ENCODE results near the gene DHX9.

The DHX9 gene

GRCh38 chr1:182842265-182842664 lies 3.1 kb downstream of the DHX9 start:
- DNase-seq: no peak

GRCh38 chr1:182845379-182845778 lies 6.2 kb downstream of the DHX9 start:
- DNase-seq: no peak

GRCh38 chr1:182845894-182846293 lies 6.7 kb downstream of the DHX9 start:
- no peak for DNase-seq

GRCh38 chr1:182847105-182847504 lies 8.0 kb downstream of the DHX9 start:
- DNase-seq: no peak

GRCh38 chr1:182848736-182849135 lies 9.6 kb downstream of the DHX9 start:
- no peak for DNase-seq

- DNase-seq: no peak
Observed at GRCh38 chr1:182850319-182850718, 11.2 kb downstream of the DHX9 start.

GRCh38 chr1:182851825-182852224 lies 12.7 kb downstream of the DHX9 start:
- no peak for DNase-seq

- no peak for DNase-seq
Observed at GRCh38 chr1:182855911-182856310, 16.8 kb downstream of the DHX9 start.

GRCh38 chr1:182857212-182857611 lies 18.1 kb downstream of the DHX9 start:
- DNase-seq: no peak

GRCh38 chr1:182860658-182861057 lies 21.5 kb downstream of the DHX9 start:
- no peak for DNase-seq

GRCh38 chr1:182861994-182862393 lies 22.8 kb downstream of the DHX9 start:
- DNase-seq: no peak

GRCh38 chr1:182862827-182863226 lies 23.7 kb downstream of the DHX9 start:
- DNase-seq: no peak

GRCh38 chr1:182863940-182864339 lies 24.8 kb downstream of the DHX9 start:
- DNase-seq: no peak

GRCh38 chr1:182867861-182868260 lies 28.7 kb downstream of the DHX9 start:
- no peak for DNase-seq

GRCh38 chr1:182869241-182869666 lies 30.1 kb downstream of the DHX9 start:
- DNase-seq: no peak

- no peak for DNase-seq
Observed at GRCh38 chr1:182872881-182873280, 33.7 kb downstream of the DHX9 start.

GRCh38 chr1:182875889-182876288 lies 36.7 kb downstream of the DHX9 start:
- DNase-seq: no peak

GRCh38 chr1:182877331-182877730 lies 38.2 kb downstream of the DHX9 start:
- DNase-seq: no peak

GRCh38 chr1:182877842-182878241 lies 38.7 kb downstream of the DHX9 start:
- no peak for DNase-seq

GRCh38 chr1:182884872-182885271 lies 45.7 kb downstream of the DHX9 start:
- no peak for DNase-seq

GRCh38 chr1:182885591-182885990 lies 46.4 kb downstream of the DHX9 start:
- DNase-seq: no peak

- no peak for DNase-seq
Observed at GRCh38 chr1:182886985-182887384, 47.8 kb downstream of the DHX9 start.

- no peak for DNase-seq
Observed at GRCh38 chr1:182888736-182889531, 49.8 kb downstream of the DHX9 start.

GRCh38 chr1:182889997-182890396 lies 50.9 kb downstream of the DHX9 start:
- no peak for DNase-seq
